ENCODE results near the gene KIF21A.

KIF21A gene

GRCh38 chr12:39357041-39357440, 85.9 kb downstream of the KIF21A start:
- Histone ChIP-seq H2BK120ac (ENCODE audit: low read depth, low read length) (no peak overlapping the region), H3K4ac (ENCODE audit: low read length) (no peak overlapping the region), H3K27ac (replicated peaks; ENCODE audit: low read length) (no peak overlapping the region), H4K91ac (ENCODE audit: low read depth, low read length, poor library complexity) (no peak overlapping the region), H2BK5ac (ENCODE audit: low read length) (no peak overlapping the region), H2AK5ac (ENCODE audit: low read depth, low read length) (no peak overlapping the region), H3K4me3 (ENCODE audit: low read length in 2 of 2) (no peak overlapping the region), H3K14ac (ENCODE audit: low read length) (no peak overlapping the region), H4K8ac (ENCODE audit: low read depth, low read length) (no peak overlapping the region), H3K36me3 (replicated peaks in 1 of 2; ENCODE audit: control insufficient read depth in 2 of 2, insufficient read depth in 2 of 2, low read length in 2 of 2) (peaks cover 11 to 84% of the 10 kb centered on the region in 2 donors), H3K4me1 (ENCODE audit: control insufficient read depth in 2 of 2, insufficient read depth in 1 of 2, low read depth in 1 of 2, low read length in 2 of 2) (peaks cover 1 to 4% of the 10 kb centered on the region in 2 donors), H3K9ac (ENCODE audit: low read depth, low read length, poor library complexity) (no peak overlapping the region), H2AFZ (ENCODE audit: low read length) (no peak overlapping the region), H3K79me1 (ENCODE audit: low read depth, low read length) (no peaks in the 10 kb centered on the region), H3K4me2 (ENCODE audit: insufficient read depth, low read length, poor library complexity, severe bottlenecking) (no peak overlapping the region), H3K23ac (ENCODE audit: low read depth, low read length, poor library complexity) (no peak overlapping the region), H3K18ac (ENCODE audit: low read length) (no peak overlapping the region), H2BK15ac (ENCODE audit: low read length) (no peak overlapping the region), H2BK12ac (ENCODE audit: low read length) (no peak overlapping the region), H3K9me3 (replicated peaks in 1 of 2; ENCODE audit: control insufficient read depth in 2 of 2, insufficient read depth in 1 of 2, low read depth in 1 of 2, low read length in 2 of 2) (peaks cover 0 to 5% of the 10 kb centered on the region in 2 donors), H3K27me3 (ENCODE audit: control insufficient read depth in 3 of 3, insufficient read depth in 3 of 3, low read depth in 1 of 3, low read length in 3 of 3) (no peaks in the 10 kb centered on the region)
- DNase-seq (ENCODE audit: low spot score): no peak
- no CpG with 5 or more reads among the region's 3 CpGs for WGBS, 2 donors (ENCODE audit: extremely low coverage in 2 of 2, insufficient read length in 2 of 2, insufficient replicate concordance in 1 of 2)

- Histone ChIP-seq H3K36me3 (replicated peaks in 1 of 2; ENCODE audit: control insufficient read depth in 2 of 2, insufficient read depth in 2 of 2, low read length in 2 of 2) (peaks cover 8 to 86% of the 10 kb centered on the region in 2 donors), H3K18ac (ENCODE audit: low read length) (no peak overlapping the region), H2AK5ac (ENCODE audit: low read depth, low read length) (no peak overlapping the region), H3K27ac (replicated peaks; ENCODE audit: low read length) (no peak overlapping the region), H3K27me3 (ENCODE audit: control insufficient read depth in 3 of 3, insufficient read depth in 3 of 3, low read depth in 1 of 3, low read length in 3 of 3) (no peaks in the 10 kb centered on the region), H3K23ac (ENCODE audit: low read depth, low read length, poor library complexity) (no peak overlapping the region), H3K4me2 (ENCODE audit: insufficient read depth, low read length, poor library complexity, severe bottlenecking) (no peak overlapping the region), H2BK15ac (ENCODE audit: low read length) (no peak overlapping the region), H4K8ac (ENCODE audit: low read depth, low read length) (no peak overlapping the region), H3K14ac (ENCODE audit: low read length) (no peak overlapping the region), H3K79me1 (ENCODE audit: low read depth, low read length) (no peaks in the 10 kb centered on the region), H2BK5ac (ENCODE audit: low read length) (no peak overlapping the region), H4K91ac (ENCODE audit: low read depth, low read length, poor library complexity) (no peak overlapping the region), H3K9ac (ENCODE audit: low read depth, low read length, poor library complexity) (no peak overlapping the region), H2BK12ac (ENCODE audit: low read length) (no peak overlapping the region), H3K4me1 (ENCODE audit: control insufficient read depth in 2 of 2, insufficient read depth in 1 of 2, low read depth in 1 of 2, low read length in 2 of 2) (peaks cover 1 to 9% of the 10 kb centered on the region in 2 donors), H3K9me3 (replicated peaks in 1 of 2; ENCODE audit: control insufficient read depth in 2 of 2, insufficient read depth in 1 of 2, low read depth in 1 of 2, low read length in 2 of 2) (no peaks in the 10 kb centered on the region), H3K4ac (ENCODE audit: low read length) (no peak overlapping the region), H3K4me3 (ENCODE audit: low read length in 2 of 2) (no peak overlapping the region), H2AFZ (ENCODE audit: low read length) (no peak overlapping the region), H2BK120ac (ENCODE audit: low read depth, low read length) (no peak overlapping the region)
- DNase-seq (ENCODE audit: low spot score): no peak
- no CpG with 5 or more reads among the region's 3 CpGs for WGBS, 2 donors (ENCODE audit: extremely low coverage in 2 of 2, insufficient read length in 2 of 2, insufficient replicate concordance in 1 of 2)
Measured at GRCh38 chr12:39355841-39356240, 87.1 kb downstream of the KIF21A start.

- Histone ChIP-seq H2BK120ac (ENCODE audit: low read depth, low read length) (no peak overlapping the region), H3K23ac (ENCODE audit: low read depth, low read length, poor library complexity) (no peak overlapping the region), H4K91ac (ENCODE audit: low read depth, low read length, poor library complexity) (no peak overlapping the region), H2BK15ac (ENCODE audit: low read length) (no peak overlapping the region), H4K8ac (ENCODE audit: low read depth, low read length) (no peak overlapping the region), H3K27me3 (ENCODE audit: control insufficient read depth in 3 of 3, insufficient read depth in 3 of 3, low read depth in 1 of 3, low read length in 3 of 3) (no peaks in the 10 kb centered on the region), H2BK12ac (ENCODE audit: low read length) (no peak overlapping the region), H3K79me1 (ENCODE audit: low read depth, low read length) (no peaks in the 10 kb centered on the region), H3K4me1 (ENCODE audit: control insufficient read depth in 2 of 2, insufficient read depth in 1 of 2, low read depth in 1 of 2, low read length in 2 of 2) (peaks cover 1 to 9% of the 10 kb centered on the region in 2 donors), H3K27ac (replicated peaks; ENCODE audit: low read length) (no peak overlapping the region), H3K9me3 (replicated peaks in 1 of 2; ENCODE audit: control insufficient read depth in 2 of 2, insufficient read depth in 1 of 2, low read depth in 1 of 2, low read length in 2 of 2) (no peaks in the 10 kb centered on the region), H2AFZ (ENCODE audit: low read length) (no peak overlapping the region), H3K4me3 (ENCODE audit: low read length in 2 of 2) (no peak overlapping the region), H2AK5ac (ENCODE audit: low read depth, low read length) (no peak overlapping the region), H3K4me2 (ENCODE audit: insufficient read depth, low read length, poor library complexity, severe bottlenecking) (no peak overlapping the region), H3K18ac (ENCODE audit: low read length) (no peak overlapping the region), H3K36me3 (replicated peaks in 1 of 2; ENCODE audit: control insufficient read depth in 2 of 2, insufficient read depth in 2 of 2, low read length in 2 of 2) (peaks cover 8 to 86% of the 10 kb centered on the region in 2 donors), H3K14ac (ENCODE audit: low read length) (no peak overlapping the region), H3K4ac (ENCODE audit: low read length) (no peak overlapping the region), H3K9ac (ENCODE audit: low read depth, low read length, poor library complexity) (no peak overlapping the region), H2BK5ac (ENCODE audit: low read length) (no peak overlapping the region)
- no peak for DNase-seq (ENCODE audit: low spot score)
Measured at GRCh38 chr12:39354955-39355354, 88.0 kb downstream of the KIF21A start.

- Histone ChIP-seq H2BK12ac (ENCODE audit: low read length) (no peak overlapping the region), H3K9me3 (replicated peaks in 1 of 2; ENCODE audit: control insufficient read depth in 2 of 2, insufficient read depth in 1 of 2, low read depth in 1 of 2, low read length in 2 of 2) (no peaks in the 10 kb centered on the region), H3K27ac (replicated peaks; ENCODE audit: low read length) (no peak overlapping the region), H2AK5ac (ENCODE audit: low read depth, low read length) (no peak overlapping the region), H3K18ac (ENCODE audit: low read length) (no peak overlapping the region), H4K91ac (ENCODE audit: low read depth, low read length, poor library complexity) (no peak overlapping the region), H3K4me1 (ENCODE audit: control insufficient read depth in 2 of 2, insufficient read depth in 1 of 2, low read depth in 1 of 2, low read length in 2 of 2) (peaks cover 3 to 9% of the 10 kb centered on the region in 2 donors), H3K14ac (ENCODE audit: low read length) (no peak overlapping the region), H3K23ac (ENCODE audit: low read depth, low read length, poor library complexity) (no peak overlapping the region), H3K4me3 (ENCODE audit: low read length in 2 of 2) (no peak overlapping the region), H2BK120ac (ENCODE audit: low read depth, low read length) (no peak overlapping the region), H2BK15ac (ENCODE audit: low read length) (no peak overlapping the region), H4K8ac (ENCODE audit: low read depth, low read length) (no peak overlapping the region), H2AFZ (ENCODE audit: low read length) (no peak overlapping the region), H3K79me1 (ENCODE audit: low read depth, low read length) (no peaks in the 10 kb centered on the region), H3K36me3 (replicated peaks in 1 of 2; ENCODE audit: control insufficient read depth in 2 of 2, insufficient read depth in 2 of 2, low read length in 2 of 2) (peaks cover 5 to 87% of the 10 kb centered on the region in 2 donors), H3K4me2 (ENCODE audit: insufficient read depth, low read length, poor library complexity, severe bottlenecking) (no peak overlapping the region), H3K4ac (ENCODE audit: low read length) (no peak overlapping the region), H2BK5ac (ENCODE audit: low read length) (no peak overlapping the region), H3K27me3 (ENCODE audit: control insufficient read depth in 3 of 3, insufficient read depth in 3 of 3, low read depth in 1 of 3, low read length in 3 of 3) (no peaks in the 10 kb centered on the region), H3K9ac (ENCODE audit: low read depth, low read length, poor library complexity) (no peak overlapping the region)
- DNase-seq (ENCODE audit: low spot score): no peak
- no CpG with 5 or more reads among the region's 3 CpGs for WGBS, 2 donors (ENCODE audit: extremely low coverage in 2 of 2, insufficient read length in 2 of 2, insufficient replicate concordance in 1 of 2)
Measured at GRCh38 chr12:39352471-39353017, 90.4 kb downstream of the KIF21A start.
